HS-27A (cell line): Measurements from ENCODE around the gene APOA1.
"Not testable (repeated sequence)": the region's sequence is repeated elsewhere in the genome, so short reads cannot be mapped to it uniquely, and the experiment has no call there.

Experiments used
- DNase-seq: peaks from one replicate; pipeline ENCODE4 v3.0.0-alpha.2; 2012; ENCODE audit warnings: low read depth, missing footprints

APOA1 gene

GRCh38 chr11:116857936-116858335, 20.5 kb upstream of the APOA1 start:
- DNase-seq: no peak

- DNase-seq: no peak
Observed at GRCh38 chr11:116857316-116857715, 19.9 kb upstream of the APOA1 start.

DNA sequence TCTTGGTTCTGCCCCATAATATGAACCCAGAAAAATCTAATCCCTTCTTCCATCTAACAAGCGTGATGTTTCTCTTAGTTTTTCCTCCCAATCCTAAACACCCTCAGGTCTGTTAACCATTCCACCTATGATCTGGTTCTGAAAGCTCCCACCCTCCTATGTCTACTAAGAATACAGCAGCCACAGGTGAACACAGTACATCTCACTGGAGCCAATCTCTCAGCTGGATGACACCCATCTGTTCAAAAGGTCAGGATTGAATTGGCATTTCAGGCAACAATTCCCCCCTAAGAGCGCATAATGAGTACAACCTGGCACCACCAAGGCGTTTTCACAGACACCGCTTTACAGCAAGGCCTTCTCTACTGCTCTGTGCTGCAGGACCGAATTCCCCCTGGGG, 19.0 kb upstream of the APOA1 start:
- DNase-seq: no peak

DNA sequence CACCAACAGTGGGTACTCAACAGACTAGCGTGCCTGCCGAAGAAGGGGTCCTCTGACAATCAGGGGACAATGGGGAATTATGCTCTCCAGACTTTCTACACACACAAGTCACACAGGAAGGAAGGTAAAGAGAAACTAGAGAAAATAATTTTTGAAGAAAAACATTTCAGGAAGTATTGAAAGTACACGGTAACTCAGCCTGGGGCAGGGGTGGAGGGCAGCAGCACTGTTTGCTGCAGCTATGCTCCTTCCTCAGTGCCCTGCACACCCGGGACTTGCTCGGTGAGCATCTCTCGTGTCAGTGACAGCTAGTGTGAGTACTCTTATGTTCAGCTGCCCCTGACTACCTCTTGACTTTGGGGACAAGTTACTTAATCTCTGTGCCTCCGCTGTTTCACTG, 18.0 kb upstream of the APOA1 start:
- no peak for DNase-seq

DNA sequence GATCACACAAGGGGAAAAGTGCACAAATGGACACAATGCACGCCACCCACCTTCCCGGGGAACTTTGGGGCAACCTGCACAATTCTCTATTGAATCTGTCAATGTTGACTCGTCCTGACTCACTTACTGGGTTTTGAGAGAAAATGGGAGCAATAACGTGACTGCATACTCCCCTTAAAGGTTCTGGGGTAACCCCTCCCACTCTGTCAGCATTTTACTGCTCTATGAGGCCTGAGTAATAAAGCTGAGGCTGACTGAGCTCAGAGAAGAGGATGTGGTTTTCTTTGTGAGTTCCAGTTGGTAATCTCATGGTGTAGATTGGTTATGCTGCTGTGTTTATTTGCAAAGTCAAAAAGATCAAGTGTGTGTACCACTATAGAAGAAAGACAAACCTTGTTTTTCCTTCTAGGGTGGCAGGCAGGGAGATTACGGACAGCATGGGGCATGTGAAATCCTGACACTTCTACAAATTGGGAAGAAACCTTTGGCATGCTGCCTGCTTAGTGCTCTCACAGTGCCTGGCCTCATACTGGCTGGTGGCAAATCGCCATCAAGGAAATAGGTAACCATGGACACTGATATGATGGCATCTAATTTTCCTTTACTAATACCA, 16.1 kb upstream of the APOA1 start:
- no peak for DNase-seq

GRCh38 chr11:116852261-116853031, 15.0 kb upstream of the APOA1 start:
- DNase-seq: no peak

DNA sequence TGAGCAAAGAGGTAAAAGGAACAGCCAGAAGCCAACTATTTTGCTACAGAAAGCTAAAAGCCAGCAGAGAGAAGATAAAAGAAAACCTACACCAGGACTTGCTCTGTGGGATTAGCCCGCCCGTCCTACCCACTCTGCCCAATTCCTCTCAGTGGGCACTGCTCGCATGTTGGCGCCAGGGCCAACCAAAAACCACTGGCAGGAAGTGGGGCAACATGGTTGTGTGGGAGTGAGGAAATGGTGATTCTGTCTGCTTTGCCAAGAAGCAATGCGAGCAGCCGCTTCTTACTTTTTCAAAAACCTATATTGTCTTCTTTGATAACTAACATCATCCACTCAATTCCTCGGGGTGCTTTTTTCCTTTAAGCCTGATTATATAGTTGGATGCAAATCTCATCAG, 14.2 kb upstream of the APOA1 start:
- no peak for DNase-seq

DNA sequence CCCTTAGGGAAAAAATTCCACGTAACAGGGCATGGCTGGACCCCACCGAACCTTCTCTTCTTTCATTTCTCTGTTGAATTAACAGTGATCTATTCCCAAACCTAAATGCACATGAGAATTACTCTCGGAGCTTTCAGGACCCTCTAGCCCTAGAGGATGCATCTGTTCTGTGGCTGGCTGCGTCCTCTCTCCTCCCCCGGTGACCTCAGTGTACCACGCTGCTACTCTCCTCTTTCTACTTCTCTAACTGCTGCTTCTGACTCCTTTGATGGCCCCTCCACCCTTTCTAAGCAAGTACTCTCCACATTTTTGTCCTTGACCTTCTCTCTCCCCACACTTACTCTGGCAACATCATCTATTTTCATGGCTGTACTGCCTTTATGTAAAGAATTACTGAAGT, 12.1 kb upstream of the APOA1 start:
- DNase-seq: no peak

DNA sequence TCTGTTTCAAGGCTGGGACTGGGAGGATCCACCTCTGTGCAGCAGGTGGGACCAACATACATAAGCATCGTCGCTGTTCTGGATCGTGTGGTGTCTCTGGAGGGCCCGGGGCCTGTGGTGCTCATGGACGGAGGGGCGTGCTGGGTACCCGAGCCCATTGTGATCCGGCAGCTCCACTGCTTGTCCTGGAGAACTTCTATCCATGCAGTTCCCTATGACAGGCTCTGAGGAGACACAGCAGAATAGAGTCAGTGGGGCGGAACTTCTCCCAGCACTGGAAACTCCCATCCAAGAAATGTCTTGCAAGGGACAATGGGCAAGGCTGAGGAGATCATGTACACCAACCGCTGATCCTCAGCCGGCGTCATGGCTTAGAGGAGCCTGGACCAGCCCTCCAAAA, 11.6 kb upstream of the APOA1 start:
- DNase-seq: no peak

DNA sequence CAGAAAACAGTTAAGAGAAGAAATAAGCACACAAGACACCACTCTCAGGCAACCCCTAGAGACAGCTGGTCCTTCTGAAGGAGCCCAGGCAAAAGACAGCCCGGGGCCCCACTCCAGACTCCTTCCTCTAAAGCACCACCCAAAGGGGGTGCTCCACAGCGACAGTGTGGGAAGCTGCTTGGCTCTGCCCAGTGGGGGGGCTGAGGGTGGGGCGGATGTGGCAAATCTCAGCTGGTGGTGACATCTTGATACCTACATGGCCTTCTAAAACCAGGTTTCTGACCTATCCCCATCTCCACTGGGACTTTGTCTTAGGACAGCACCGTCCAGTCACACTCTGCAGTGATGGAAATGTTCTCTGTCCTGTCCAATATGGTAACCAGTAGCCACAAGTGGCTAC, 10.2 kb upstream of the APOA1 start:
- no peak for DNase-seq

DNA sequence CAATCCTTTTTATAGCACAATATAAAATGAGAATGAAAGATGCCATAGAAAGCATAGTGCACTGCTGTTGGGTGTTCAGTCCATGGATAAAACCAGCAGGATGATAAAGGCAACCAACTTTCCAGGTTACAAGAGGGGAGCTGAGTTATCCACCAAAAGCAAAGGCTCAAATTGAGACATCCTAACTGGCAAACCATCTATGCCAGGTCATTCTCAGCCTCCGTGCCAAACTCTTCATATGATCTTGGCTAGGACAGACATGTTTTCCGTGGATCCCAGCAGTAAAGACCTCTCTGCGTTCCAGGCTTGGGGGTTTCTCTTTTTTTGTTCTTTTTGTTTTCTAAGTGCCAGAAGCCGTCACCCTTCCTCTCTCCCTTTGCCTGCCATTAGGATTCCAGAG, 7.3 kb upstream of the APOA1 start:
- DNase-seq: no peak

DNA sequence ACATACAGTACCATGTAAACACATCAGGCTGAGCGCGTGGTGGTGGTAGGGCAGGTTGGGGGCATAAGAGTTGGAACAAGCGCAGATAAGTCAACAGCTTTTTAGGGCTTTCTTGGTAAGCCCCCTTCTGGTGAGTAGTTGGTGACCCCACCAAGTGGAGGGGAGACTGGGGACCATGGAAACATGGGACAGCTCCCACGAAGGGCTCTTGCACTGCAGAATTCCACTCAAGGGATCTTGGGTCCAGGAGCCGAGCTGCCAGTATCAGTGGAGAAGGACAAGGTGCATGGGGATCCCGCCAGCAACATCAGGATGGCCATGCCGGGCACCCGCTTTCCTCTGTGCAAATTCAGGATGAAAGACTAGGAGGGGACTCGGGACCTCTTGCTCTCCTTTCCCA, 6.2 kb upstream of the APOA1 start:
- no peak for DNase-seq

- no peak for DNase-seq
Observed at GRCh38 chr11:116842909-116843308, 5.5 kb upstream of the APOA1 start.

GRCh38 chr11:116842117-116842516, 4.7 kb upstream of the APOA1 start:
- no peak for DNase-seq

GRCh38 chr11:116840746-116841296, 3.4 kb upstream of the APOA1 start:
- DNase-seq: no peak

GRCh38 chr11:116840224-116840745, 2.9 kb upstream of the APOA1 start:
- no peak for DNase-seq

DNA sequence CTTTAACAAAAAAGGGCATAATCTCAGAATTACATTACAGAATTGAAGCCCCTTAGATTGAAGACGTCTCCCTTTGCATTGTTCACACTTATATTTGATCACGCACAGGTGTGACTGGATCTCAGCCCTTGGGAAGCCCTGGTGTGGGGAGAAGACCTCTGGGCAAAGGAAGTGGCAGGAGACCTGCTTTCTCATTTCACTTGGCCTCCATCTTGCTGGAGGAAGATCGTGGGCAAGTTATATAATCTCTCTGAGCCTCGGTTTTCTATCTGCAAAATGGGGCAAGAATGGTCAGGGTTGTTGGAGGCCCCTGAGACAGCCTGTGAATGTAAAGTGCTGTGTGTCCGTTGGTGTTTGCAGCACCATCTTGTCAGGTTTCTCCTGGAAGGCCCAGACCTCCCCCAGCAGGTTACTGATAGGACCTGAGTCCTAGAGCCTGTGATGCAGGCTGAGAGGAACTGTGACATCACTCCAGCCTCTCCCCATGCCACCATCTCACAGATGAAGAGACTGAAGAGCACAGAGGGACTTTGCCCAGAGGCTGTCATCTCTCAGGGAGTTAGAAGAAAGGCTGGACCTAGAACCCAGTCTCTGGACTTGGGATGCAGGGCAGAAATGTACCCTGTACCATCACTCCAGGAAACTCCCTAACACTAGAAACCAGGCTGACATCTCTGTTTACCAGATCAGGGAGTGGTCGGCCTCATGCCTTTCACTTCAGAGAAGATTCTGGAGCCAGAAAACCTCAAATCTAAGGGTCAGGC, 1.1 kb upstream of the APOA1 start:
- DNase-seq: no peak

DNA sequence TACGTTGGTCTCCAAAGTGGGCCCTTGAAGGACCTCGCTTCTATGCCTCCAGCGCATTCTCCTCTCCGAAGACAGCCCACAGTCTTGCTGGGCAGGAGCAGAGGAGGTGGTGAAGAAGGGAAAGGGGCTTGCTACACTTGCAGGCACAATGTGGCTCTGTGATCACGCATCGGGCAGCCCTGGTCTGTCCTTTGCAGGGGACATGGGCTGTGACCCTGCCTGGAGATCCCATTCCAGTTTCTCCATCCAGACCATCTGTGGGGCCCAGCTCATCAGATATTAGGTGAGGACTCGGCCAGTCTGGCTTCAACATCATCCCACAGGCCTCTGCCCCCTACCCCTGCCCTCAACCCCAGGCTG, 810 bp downstream of the APOA1 start:
- DNase-seq: no peak

- DNase-seq: peak; percentile 59
Observed at GRCh38 chr11:116835791-116836631, 1.4 kb downstream of the APOA1 start.

- DNase-seq: no peak
Observed at GRCh38 chr11:116835042-116835772, 2.2 kb downstream of the APOA1 start.

GRCh38 chr11:116834535-116835041, 2.8 kb downstream of the APOA1 start:
- DNase-seq: not testable (repeated sequence)
